ENCODE results near the gene COL13A1.

Gene COL13A1

DNA sequence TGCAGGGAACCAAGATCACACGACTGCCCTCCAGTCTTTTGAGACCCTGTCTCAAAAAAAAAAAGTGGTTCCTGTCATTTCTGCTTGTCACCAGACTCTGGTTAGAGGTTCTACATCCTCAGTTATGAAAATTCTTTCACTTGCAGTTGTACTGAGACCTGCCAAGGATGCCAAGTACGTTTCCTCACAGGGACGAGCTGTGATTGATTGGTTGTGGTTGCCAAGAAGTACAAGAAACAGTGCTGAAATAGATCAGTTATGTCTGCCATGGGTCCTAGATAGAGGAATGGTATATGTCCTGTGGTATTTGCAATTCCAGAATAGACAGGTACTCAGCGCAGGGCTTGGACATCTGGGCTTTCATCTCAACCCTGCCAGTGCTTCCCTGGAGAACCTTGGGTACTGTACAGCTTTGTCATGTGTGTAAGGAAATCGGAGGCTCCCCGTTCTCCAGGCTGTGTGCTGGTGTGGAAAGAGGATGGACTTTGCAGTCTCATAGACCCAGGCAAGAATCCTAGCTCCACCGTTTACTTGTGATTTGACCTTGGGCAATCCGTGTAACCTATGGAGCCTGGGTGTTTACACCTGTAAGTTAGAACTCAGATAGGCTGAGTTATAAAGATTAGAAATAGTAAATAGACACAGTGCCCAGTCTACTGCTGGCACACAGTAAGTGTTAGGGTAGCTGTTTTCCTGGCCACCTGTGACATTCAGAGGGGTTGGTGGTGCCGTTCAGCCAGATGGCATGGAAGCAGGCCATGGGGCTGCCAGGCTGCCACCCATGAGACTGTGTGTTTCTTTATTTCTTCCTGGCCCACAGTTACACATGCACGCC, 53.0 kb downstream of the COL13A1 start:
- H3K27ac ChIP-seq = no peak overlapping the region
- TF ChIP-seq CTCF (IDR thresholded peaks at IDR 0.05) = no peak

GRCh38 chr10:69855346-69856111, 53.8 kb downstream of the COL13A1 start:
- no peaks in the 10 kb centered on the region for H3K9me3 ChIP-seq
- no peaks in the 10 kb centered on the region for H3K27me3 ChIP-seq
- no peak overlapping the region for H3K4me3 ChIP-seq
- H3K27ac ChIP-seq = no peak overlapping the region
- intact Hi-C loops (cut with DNase I; ENCODE audit: low total_unique reads) = no loop called here
- H3K4me1 ChIP-seq = no peaks in the 10 kb centered on the region
- DNase-seq = no peak
- no peaks in the 10 kb centered on the region for H3K36me3 ChIP-seq
- TF ChIP-seq CTCF (IDR thresholded peaks at IDR 0.05) = no peak

More for the DNA sequence above, 53.0 kb downstream of the COL13A1 start:
- Histone ChIP-seq H3K4me3 (no peak overlapping the region), H3K27me3 (no peaks in the 10 kb centered on the region), H3K4me1 (no peaks in the 10 kb centered on the region), H3K9me3 (no peaks in the 10 kb centered on the region), H3K36me3 (no peaks in the 10 kb centered on the region)
- intact Hi-C loops (cut with DNase I; ENCODE audit: low total_unique reads) = no loop called here
- no peak for DNase-seq

DNA sequence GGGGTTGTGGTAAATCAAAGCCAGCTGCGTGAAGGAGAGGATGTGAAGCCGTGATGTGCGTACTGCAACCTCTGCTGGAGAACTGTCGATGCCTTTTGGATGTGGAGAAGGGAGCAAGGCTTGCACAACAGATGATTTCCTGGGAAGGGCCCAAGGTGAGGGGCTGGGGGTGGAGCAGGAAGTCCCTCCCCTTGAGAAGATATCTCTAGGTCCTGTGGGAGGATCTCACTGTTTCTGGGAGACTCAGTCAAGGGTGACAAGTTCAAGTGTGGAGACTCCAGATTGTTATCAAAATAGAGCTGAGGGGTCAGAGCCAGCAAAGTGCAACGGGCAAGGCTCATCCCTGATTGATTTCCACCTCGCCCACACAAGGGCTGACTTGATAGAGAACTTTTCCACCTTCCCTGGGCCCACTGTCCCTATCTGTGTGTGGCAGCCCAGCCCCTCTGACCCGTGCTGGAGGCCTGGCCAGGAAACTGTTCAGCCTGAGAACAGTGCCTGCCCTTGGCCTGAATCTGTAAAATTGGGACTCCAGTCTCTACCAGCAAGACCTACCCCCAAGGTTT, 55.0 kb downstream of the COL13A1 start:
- no peak overlapping the region for H3K4me3 ChIP-seq
- H3K36me3 ChIP-seq = no peaks in the 10 kb centered on the region
- H3K9me3 ChIP-seq = no peaks in the 10 kb centered on the region
- intact Hi-C loops (cut with DNase I; ENCODE audit: low total_unique reads) = no loop called here
- no peak for TF ChIP-seq CTCF (IDR thresholded peaks at IDR 0.05)
- H3K4me1 ChIP-seq = peaks cover 0 to 11% (median 9%) of the 10 kb centered on the region in 4 donors
- no peak for DNase-seq
- H3K27ac ChIP-seq = no peak overlapping the region
- H3K27me3 ChIP-seq = no peaks in the 10 kb centered on the region

DNA sequence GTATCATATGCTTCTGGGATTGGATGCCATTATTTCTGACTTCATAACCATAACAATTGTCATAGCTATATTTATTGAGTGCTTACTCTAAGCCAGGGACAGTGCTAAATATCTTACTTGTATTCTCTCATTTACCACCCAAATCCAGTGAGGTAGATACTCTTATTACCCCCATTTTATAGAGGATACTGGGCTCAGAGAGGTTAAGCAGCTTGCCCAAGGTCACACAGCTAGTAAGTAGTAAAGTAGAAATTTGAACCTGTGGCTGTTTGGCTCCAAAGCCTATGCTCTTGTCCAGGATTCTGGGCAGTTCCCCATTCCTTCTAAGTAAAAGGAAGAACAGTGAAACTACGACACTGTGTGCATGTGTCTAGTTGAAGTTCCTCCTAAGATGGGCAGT, 56.5 kb downstream of the COL13A1 start:
- no peaks in the 10 kb centered on the region for H3K9me3 ChIP-seq
- H3K4me3 ChIP-seq = no peak overlapping the region
- TF ChIP-seq CTCF (IDR thresholded peaks at IDR 0.05) = no peak
- peaks cover 0 to 17% (median 14%) of the 10 kb centered on the region in 4 donors for H3K4me1 ChIP-seq
- H3K27me3 ChIP-seq = no peaks in the 10 kb centered on the region
- no peak for DNase-seq
- H3K36me3 ChIP-seq = no peaks in the 10 kb centered on the region
- no peak overlapping the region for H3K27ac ChIP-seq
- intact Hi-C loops (cut with DNase I; ENCODE audit: low total_unique reads) = no loop called here

DNA sequence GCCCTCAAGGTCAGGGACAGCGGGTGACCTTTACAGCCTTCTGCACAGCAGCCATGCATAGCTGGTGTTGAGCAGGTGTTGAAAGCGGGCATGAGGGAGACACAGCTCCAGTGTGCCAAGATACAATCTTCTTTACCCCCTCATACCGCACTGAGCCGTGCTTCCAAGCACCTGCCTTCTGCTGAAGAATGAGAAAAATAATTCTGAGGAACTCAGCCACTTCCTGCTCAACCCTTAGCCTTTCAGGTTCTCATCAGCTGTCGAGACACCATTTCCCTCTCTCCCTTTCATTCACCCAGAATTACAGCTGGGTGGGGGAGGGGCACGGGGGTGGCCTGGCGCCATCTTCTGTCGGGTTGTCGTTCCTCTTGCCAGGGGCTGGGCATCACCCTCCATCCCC, 58.6 kb downstream of the COL13A1 start:
- H3K27me3 ChIP-seq = no peaks in the 10 kb centered on the region
- no peak for DNase-seq
- intact Hi-C loops (cut with DNase I; ENCODE audit: low total_unique reads) = no loop called here
- no peaks in the 10 kb centered on the region for H3K36me3 ChIP-seq
- H3K4me3 ChIP-seq = no peak overlapping the region
- TF ChIP-seq CTCF (IDR thresholded peaks at IDR 0.05) = no peak
- H3K4me1 ChIP-seq = peaks cover 0 to 17% (median 14%) of the 10 kb centered on the region in 4 donors
- H3K27ac ChIP-seq = no peak overlapping the region
- H3K9me3 ChIP-seq = no peaks in the 10 kb centered on the region

All from tibial artery (tissue), 4 donors.